Stomach smooth muscle (tissue), 2 donors: ENCODE measurements around the gene PIM3.

Experiments
- H3K27ac ChIP-seq: one replicate; pipeline ENCODE4 v1.7.0; 2013; ENCODE audit warnings: mild to moderate bottlenecking, low read length, inconsistent platforms
- H3K27me3 ChIP-seq, 2 donors: one replicate each; pipeline ENCODE4 v1.7.0; 2013; ENCODE audit warnings: low read length in 2 of 2; ENCODE audit not compliant: insufficient read depth in 2 of 2, control insufficient read depth in 1 of 2
- H3K36me3 ChIP-seq, 2 donors: one replicate each; pipeline ENCODE4 v1.7.0; 2013; ENCODE audit warnings: low read length in 2 of 2; ENCODE audit not compliant: control insufficient read depth in 2 of 2, insufficient read depth in 2 of 2
- H3K4me1 ChIP-seq: one replicate; pipeline ENCODE4 v1.7.0; 2013; ENCODE audit warnings: low read length; ENCODE audit not compliant: control insufficient read depth, insufficient read depth
- H3K4me3 ChIP-seq, 2 donors: one replicate each; pipeline ENCODE4 v1.7.0; 2013; ENCODE audit warnings: low read length in 2 of 2
- H3K9ac ChIP-seq, 2 donors: one replicate each; pipeline ENCODE4 v1.7.0; 2013; ENCODE audit warnings: low read length in 2 of 2, mild to moderate bottlenecking in 1 of 2
- H3K9me3 ChIP-seq, 2 donors: one replicate each; pipeline ENCODE4 v1.7.0; 2013; ENCODE audit warnings: low read length in 2 of 2; ENCODE audit not compliant: control insufficient read depth in 2 of 2
- donor health status: healthy.
- donor health status: Pancreatic carcinoma.

The PIM3 gene

DNA sequence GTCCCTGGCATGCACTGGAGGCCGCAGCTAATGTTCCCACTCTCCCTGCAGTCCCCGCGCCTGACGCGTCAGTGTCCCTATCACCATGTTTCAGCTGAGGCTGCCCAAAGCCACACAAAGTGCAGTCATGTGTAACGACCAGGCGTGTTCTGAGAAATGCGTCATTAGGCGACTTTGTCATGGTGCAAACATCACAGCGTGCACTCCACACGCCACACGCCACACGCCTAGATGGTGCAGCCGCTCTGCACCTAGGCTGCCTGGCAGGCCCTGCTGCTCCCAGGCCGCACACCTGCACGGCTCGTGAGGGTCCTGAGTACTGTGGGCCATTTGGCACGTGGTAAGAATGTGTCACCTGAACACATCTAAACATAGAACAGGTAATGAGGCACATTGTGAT is 39.7 kb upstream of the PIM3 start:
- H3K4me1 ChIP-seq = peaks cover 28% of the 10 kb centered on the region
- peaks cover 7 to 18% of the 10 kb centered on the region in 2 donors for H3K36me3 ChIP-seq
- no peak overlapping the region for H3K27ac ChIP-seq
- no peak overlapping the region for H3K4me3 ChIP-seq
- H3K9me3 ChIP-seq = no peaks in the 10 kb centered on the region
- H3K27me3 ChIP-seq = no peaks in the 10 kb centered on the region
- H3K9ac ChIP-seq = no peak overlapping the region

DNA sequence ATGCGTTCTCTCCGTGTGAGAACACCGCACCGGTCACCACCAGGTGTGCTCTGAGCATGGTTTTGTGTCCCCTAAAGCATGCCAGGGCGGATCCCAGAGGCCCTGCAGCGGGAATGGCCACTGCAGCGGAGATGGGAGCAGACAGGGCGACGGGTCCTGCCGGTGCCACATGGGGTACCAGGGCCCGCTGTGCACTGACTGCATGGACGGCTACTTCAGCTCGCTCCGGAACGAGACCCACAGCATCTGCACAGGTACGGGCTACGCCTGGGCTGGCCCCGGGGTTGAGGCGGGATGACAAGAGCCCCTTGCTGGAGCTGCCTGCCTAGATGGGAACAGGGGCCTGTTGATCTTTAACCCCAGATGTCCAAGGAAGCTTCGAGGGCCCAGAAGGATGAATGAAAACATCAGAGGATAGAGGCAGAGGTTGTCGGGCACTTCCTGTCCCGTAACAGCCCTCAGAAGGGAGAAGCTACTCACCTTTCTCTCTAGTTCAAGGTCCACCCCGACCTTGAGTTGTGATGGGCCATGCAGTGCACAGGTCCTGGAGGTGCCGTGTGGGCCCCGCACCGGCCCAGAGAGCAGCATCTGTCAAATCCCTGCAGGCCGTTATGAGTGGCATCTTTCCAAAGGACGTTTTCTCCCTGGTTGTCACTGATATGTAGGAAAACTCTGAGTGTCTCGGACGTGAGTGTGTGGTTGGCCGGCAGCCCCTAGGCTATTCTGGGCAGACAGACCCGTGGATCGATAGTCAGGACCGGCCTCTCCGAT is 38.9 kb upstream of the PIM3 start:
- peaks cover 7 to 20% of the 10 kb centered on the region in 2 donors for H3K36me3 ChIP-seq
- H3K27me3 ChIP-seq = no peaks in the 10 kb centered on the region
- no peaks in the 10 kb centered on the region for H3K9me3 ChIP-seq
- H3K4me1 ChIP-seq = peaks cover 28% of the 10 kb centered on the region
- no peak overlapping the region for H3K27ac ChIP-seq
- H3K9ac ChIP-seq = no peak overlapping the region
- no peak overlapping the region for H3K4me3 ChIP-seq

DNA sequence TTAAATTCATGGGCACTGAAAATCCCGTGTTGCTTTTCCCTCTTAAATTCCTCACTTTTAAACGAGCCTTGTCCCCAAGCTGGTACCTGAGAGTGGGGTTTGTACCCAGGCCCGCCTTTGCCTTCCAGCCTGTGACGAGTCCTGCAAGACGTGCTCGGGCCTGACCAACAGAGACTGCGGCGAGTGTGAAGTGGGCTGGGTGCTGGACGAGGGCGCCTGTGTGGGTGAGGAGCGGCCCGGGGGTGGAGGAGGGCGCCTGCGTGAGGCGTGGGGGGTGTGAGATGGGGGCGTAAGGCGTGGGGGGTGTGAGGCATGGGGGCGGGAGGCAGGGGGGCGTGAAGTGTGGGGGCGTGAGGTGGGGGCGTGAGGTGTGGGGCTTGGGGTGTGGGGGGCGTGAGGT is 38.1 kb upstream of the PIM3 start:
- H3K27me3 ChIP-seq = no peaks in the 10 kb centered on the region
- H3K9ac ChIP-seq = no peak overlapping the region
- no peak overlapping the region for H3K4me3 ChIP-seq
- peaks cover 7 to 20% of the 10 kb centered on the region in 2 donors for H3K36me3 ChIP-seq
- no peak overlapping the region for H3K27ac ChIP-seq
- peaks cover 20% of the 10 kb centered on the region for H3K4me1 ChIP-seq
- no peaks in the 10 kb centered on the region for H3K9me3 ChIP-seq

DNA sequence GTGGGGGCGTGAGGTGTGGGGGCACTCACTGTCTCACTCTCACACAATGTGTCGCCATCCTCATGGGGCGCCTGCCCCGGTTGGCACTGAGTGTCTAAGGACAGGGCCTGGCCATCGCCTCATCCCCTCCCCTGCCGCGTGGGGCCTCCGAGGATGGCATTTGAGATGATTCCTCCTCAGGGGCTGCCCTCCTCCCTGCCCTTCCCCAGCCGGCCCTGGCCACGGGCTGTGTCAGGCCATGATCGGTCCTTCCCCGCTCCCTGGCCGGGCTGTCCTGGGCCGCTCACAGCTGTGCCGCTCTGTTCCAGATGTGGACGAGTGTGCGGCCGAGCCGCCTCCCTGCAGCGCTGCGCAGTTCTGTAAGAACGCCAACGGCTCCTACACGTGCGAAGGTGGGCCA is 37.6 kb upstream of the PIM3 start:
- Histone ChIP-seq H3K9ac (no peak overlapping the region), H3K27ac (no peak overlapping the region), H3K4me1 (peaks cover 16% of the 10 kb centered on the region), H3K9me3 (no peaks in the 10 kb centered on the region), H3K4me3 (no peak overlapping the region), H3K27me3 (no peaks in the 10 kb centered on the region), H3K36me3 (peaks cover 7 to 20% of the 10 kb centered on the region in 2 donors)

DNA sequence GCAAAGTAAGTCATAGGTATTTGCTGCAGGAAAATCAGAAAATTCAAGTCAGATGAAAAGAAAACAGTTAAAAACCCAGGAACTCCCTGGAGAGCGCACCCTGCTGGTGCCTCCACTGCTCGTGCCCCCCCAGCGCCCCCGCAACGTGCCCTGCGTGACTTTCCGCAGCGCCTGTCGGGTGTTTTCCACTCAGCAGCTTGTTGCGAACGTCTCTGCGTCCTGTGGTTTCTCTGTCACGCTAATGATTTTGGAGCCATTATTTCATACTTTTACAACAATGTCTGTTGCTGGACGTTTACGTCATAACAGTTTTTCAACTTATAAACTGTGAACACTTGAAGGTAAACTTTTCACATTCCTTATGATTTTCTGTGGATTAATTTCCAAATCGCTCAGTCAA is 37.1 kb upstream of the PIM3 start:
- Histone ChIP-seq H3K9me3 (no peaks in the 10 kb centered on the region), H3K4me3 (no peak overlapping the region), H3K36me3 (peaks cover 7 to 20% of the 10 kb centered on the region in 2 donors), H3K4me1 (peaks cover 14% of the 10 kb centered on the region), H3K27me3 (no peaks in the 10 kb centered on the region), H3K9ac (no peak overlapping the region), H3K27ac (no peak overlapping the region)

DNA sequence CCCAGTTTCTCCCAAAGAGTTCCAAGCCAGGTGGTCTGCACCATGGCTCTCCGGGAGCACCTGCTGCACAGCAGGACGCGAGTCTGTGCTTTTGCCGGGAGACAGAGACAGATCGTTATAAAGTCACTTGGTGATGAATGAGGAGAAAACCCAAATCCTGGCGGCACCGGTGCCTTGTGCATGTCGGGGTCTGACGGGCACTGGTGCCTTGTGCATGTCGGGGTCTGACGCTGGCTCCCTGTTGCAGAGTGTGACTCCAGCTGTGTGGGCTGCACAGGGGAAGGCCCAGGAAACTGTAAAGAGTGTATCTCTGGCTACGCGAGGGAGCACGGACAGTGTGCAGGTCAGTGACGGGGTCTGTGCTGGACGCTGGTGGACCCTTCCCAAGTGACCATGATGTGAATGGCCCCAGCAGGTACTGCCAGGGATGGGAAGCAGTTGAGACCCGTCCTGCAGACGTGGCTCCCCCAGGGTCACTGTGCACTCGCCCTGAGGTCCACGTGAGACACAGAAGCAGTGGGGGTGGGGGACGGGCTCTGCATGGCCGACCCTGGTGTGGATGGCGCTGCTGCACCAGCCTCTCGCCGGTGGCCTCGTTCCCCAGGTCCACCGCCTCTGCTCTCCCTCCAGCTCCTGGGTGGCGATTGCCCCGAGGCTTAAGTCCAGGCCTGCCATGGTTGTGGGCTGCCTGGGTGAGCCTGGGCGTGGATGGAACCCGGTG is 36.3 kb upstream of the PIM3 start:
- peaks cover 8% of the 10 kb centered on the region for H3K4me1 ChIP-seq
- no peak overlapping the region for H3K4me3 ChIP-seq
- peaks cover 2 to 6% of the 10 kb centered on the region in 2 donors for H3K27me3 ChIP-seq
- no peaks in the 10 kb centered on the region for H3K9me3 ChIP-seq
- H3K9ac ChIP-seq = no peak overlapping the region
- H3K27ac ChIP-seq = no peak overlapping the region
- H3K36me3 ChIP-seq = peaks cover 7 to 20% of the 10 kb centered on the region in 2 donors

DNA sequence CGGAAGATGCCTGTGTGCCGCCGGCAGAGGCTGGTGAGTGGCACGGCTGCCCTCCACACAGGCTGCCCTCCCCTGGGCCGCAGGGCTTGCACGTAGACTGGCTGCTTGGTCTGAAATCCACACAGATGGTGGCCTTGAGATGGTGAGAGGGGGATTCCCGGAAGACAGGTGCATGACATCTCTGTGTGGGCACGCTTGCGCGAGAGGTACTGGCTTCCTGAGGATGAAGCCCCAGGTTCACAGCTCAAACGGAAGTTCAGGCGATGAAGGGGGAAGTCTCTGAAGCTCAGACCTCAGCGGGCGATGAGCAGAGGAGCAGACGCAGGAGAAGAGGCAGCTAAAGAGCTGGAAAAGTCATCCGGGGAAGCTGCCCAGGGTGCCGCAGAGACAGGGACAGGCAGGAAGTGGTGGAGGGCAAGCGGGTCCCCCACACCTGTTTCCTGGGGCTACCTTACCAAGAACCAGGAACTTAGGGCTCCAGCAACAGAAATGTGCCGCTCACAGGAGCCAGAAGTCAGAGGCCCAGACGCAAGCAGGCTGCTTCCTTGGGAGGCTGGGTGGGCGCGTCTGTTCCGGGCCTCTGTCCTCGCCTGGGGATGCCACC is 34.9 kb upstream of the PIM3 start:
- Histone ChIP-seq H3K27ac (no peak overlapping the region), H3K9ac (no peak overlapping the region), H3K36me3 (peaks cover 4 to 15% of the 10 kb centered on the region in 2 donors), H3K4me1 (peaks cover 14% of the 10 kb centered on the region), H3K4me3 (no peak overlapping the region), H3K9me3 (no peaks in the 10 kb centered on the region), H3K27me3 (peaks cover 2 to 6% of the 10 kb centered on the region in 2 donors)

DNA sequence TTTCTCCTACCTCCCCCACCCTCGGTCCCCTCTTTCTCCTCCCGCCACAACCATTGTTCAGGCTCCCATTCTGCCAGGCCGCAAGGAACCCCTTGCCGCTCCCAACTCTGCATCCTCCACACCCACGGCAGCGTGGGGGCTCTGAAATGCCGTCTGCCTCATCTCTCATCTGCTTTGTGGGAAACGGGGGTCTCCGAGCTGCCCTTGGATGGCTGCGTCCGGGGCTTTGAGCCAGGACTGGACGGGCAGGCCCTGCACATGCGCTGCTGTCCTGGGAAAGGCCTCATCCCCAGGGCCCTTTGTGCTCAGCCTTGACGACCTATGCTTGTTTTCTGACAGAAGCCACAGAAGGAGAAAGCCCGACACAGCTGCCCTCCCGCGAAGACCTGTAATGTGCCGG is 33.7 kb upstream of the PIM3 start:
- no peak overlapping the region for H3K9ac ChIP-seq
- H3K27ac ChIP-seq = no peak overlapping the region
- peaks cover 2 to 6% of the 10 kb centered on the region in 2 donors for H3K27me3 ChIP-seq
- H3K4me3 ChIP-seq = no peak overlapping the region
- H3K9me3 ChIP-seq = no peaks in the 10 kb centered on the region
- H3K4me1 ChIP-seq = peaks cover 16% of the 10 kb centered on the region
- H3K36me3 ChIP-seq = peaks cover 0 to 9% of the 10 kb centered on the region in 2 donors

DNA sequence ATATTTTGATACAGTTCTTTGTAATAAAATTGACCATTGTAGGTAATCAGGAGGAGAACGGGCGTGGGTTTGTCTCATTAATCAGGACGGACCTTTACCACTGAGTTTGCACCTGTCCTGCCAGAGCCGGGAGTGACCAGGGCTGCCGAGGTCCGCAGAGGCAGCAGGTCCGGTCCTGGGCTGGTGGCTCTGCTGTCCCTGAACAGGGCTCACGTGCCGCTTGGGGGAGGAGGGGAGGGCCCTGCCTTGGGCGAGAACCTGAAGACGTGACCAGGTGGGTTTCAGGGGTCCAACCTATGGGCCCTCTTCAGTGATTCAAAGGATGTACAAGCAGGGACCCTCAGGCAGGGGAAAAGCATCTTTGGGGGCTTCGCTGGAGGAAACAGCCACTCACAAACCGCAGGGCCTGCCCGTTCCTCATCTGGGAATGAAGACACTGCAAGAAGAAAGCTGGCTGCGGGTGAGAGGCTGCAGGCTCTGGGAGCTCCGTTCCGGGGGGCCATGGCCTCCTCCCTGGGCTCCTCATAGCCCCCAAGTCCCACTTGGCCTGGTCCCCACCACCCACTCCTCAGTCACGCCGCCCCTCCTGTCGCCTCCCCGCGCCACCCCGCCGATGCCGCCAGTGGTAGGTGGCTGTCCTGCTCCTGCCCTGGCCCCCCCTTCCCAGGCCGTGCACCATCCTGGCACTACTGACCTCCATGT is 32.9 kb upstream of the PIM3 start:
- H3K9ac ChIP-seq = no peak overlapping the region
- no peak overlapping the region for H3K27ac ChIP-seq
- H3K27me3 ChIP-seq = peaks cover 2 to 6% of the 10 kb centered on the region in 2 donors
- peaks cover 0 to 9% of the 10 kb centered on the region in 2 donors for H3K36me3 ChIP-seq
- no peak overlapping the region for H3K4me3 ChIP-seq
- H3K9me3 ChIP-seq = no peaks in the 10 kb centered on the region
- H3K4me1 ChIP-seq = peaks cover 16% of the 10 kb centered on the region

DNA sequence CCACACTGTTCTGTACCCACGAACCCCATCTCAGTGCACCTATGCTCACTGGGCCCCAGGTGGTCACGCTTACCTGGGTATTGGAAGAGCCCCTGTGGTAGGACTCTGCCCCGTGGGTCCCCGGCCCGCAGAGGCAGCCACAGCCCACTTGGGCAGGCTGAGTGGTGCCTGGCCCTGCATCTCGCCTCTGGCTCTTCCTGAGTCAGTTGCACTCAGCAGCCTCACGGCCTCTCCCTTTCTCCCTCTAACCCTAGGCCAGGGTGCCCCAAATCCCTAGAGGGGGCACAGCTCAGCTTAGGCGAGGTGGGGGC is 32.4 kb upstream of the PIM3 start:
- peaks cover 0 to 9% of the 10 kb centered on the region in 2 donors for H3K36me3 ChIP-seq
- no peak overlapping the region for H3K27ac ChIP-seq
- H3K27me3 ChIP-seq = peaks cover 2 to 6% of the 10 kb centered on the region in 2 donors
- no peak overlapping the region for H3K9ac ChIP-seq
- peaks cover 15% of the 10 kb centered on the region for H3K4me1 ChIP-seq
- H3K9me3 ChIP-seq = no peaks in the 10 kb centered on the region
- no peak overlapping the region for H3K4me3 ChIP-seq
